Loucy (cell line): ENCODE measurements around the gene HSBP1L1.

Source experiments
- H2AFZ ChIP-seq: fragments of 200-600 bp; sonication (generic); 2 replicates; pipeline ENCODE4 v1.6.0; 2016; ENCODE audit warnings: antibody characterized with exemption, mild to moderate bottlenecking, low read length, moderate library complexity
- H3F3A ChIP-seq: fragments of 200-600 bp; 2 replicates; pipeline ENCODE4 v1.6.0; 2016; ENCODE audit warnings: antibody characterized with exemption, low read depth, mild to moderate bottlenecking
- H3K27me3 ChIP-seq: fragments of 200-600 bp; sonication (generic); 2 replicates; pipeline ENCODE4 v1.6.1; 2014; ENCODE audit warnings: low read length, mild to moderate bottlenecking; ENCODE audit not compliant: insufficient read depth, poor library complexity, severe bottlenecking
- H3K36me3 ChIP-seq: fragments of 200-600 bp; sonication (generic); 2 replicates; pipeline ENCODE4 v1.6.1; 2016; ENCODE audit warnings: low read length; ENCODE audit not compliant: insufficient read depth
- H3K4me1 ChIP-seq: fragments of 200-600 bp; sonication (generic); 2 replicates; pipeline ENCODE4 v1.5.1; 2014; ENCODE audit warnings: low read length, mild to moderate bottlenecking; ENCODE audit not compliant: insufficient read depth, poor library complexity, severe bottlenecking
- H3K4me2 ChIP-seq: fragments of 200-600 bp; sonication (generic); 2 replicates; pipeline ENCODE4 v1.6.0; 2014; ENCODE audit warnings: antibody characterized with exemption, low read length, low read depth, mild to moderate bottlenecking; ENCODE audit not compliant: poor library complexity, severe bottlenecking
- H3K4me3 ChIP-seq: fragments of 200-600 bp; sonication (generic); 2 replicates; pipeline ENCODE4 v1.5.1; 2014; ENCODE audit warnings: low read length, mild to moderate bottlenecking, mixed read lengths; ENCODE audit not compliant: poor library complexity, severe bottlenecking
- H3K79me2 ChIP-seq: fragments of 200-600 bp; sonication (generic); 2 replicates; pipeline ENCODE4 v1.6.1; 2014; ENCODE audit warnings: low read length; ENCODE audit not compliant: insufficient read depth
- H3K9ac ChIP-seq: fragments of 200-600 bp; sonication (generic); 2 replicates; pipeline ENCODE4 v1.6.0; 2014; ENCODE audit warnings: mild to moderate bottlenecking, low read depth, low read length, moderate library complexity; ENCODE audit not compliant: poor library complexity, severe bottlenecking
- H3K9me2 ChIP-seq: fragments of 200-600 bp; sonication (generic); replicated peaks from 2 replicates; pipeline ENCODE4 v1.6.1; 2016; ENCODE audit warnings: low read depth, low read length, mixed read lengths
- H3K9me3 ChIP-seq: fragments of 200-600 bp; sonication (generic); 2 replicates; pipeline ENCODE4 v1.6.1; 2014; ENCODE audit warnings: mild to moderate bottlenecking, antibody characterized with exemption, low read length, low read depth; ENCODE audit not compliant: insufficient read depth
- H4K20me1 ChIP-seq: fragments of 200-600 bp; sonication (generic); 2 replicates; pipeline ENCODE4 v1.6.0; 2014; ENCODE audit warnings: antibody characterized with exemption, low read length, mild to moderate bottlenecking; ENCODE audit not compliant: insufficient read depth, poor library complexity, severe bottlenecking
- CTCF ChIP-seq: fragments of 200-600 bp; sonication (generic); conservative IDR thresholded peaks from 2 replicates; pipeline ENCODE4 v1.5.1; 2014; ENCODE audit warnings: mild to moderate bottlenecking, antibody characterized with exemption, low read length
- EZH2phosphoT487 ChIP-seq: fragments of 200-600 bp; IDR thresholded peaks from 2 replicates; pipeline ENCODE4 v1.6.1; 2018; ENCODE audit warnings: antibody characterized with exemption, mild to moderate bottlenecking, moderate library complexity, borderline replicate concordance

The HSBP1L1 gene

GRCh38 chr18:79939096-79939495 is 25.3 kb upstream of the HSBP1L1 start:
- TF ChIP-seq EZH2phosphoT487 (no peak), CTCF (no peak)
- Histone ChIP-seq H3K9me3 (no peaks in the 10 kb centered on the region), H3K4me3 (no peak overlapping the region), H3K9me2 (no peaks in the 10 kb centered on the region), H3K4me2 (no peak overlapping the region), H3K9ac (no peak overlapping the region), H3F3A (no peaks in the 10 kb centered on the region), H4K20me1 (no peaks in the 10 kb centered on the region), H2AFZ (no peak overlapping the region), H3K27me3 (no peaks in the 10 kb centered on the region), H3K4me1 (no peaks in the 10 kb centered on the region), H3K79me2 (peaks cover 44% of the 10 kb centered on the region; the same call in 1 of the 2 replicates), H3K36me3 (peaks cover 46% of the 10 kb centered on the region; the same call in 1 of the 2 replicates)

DNA sequence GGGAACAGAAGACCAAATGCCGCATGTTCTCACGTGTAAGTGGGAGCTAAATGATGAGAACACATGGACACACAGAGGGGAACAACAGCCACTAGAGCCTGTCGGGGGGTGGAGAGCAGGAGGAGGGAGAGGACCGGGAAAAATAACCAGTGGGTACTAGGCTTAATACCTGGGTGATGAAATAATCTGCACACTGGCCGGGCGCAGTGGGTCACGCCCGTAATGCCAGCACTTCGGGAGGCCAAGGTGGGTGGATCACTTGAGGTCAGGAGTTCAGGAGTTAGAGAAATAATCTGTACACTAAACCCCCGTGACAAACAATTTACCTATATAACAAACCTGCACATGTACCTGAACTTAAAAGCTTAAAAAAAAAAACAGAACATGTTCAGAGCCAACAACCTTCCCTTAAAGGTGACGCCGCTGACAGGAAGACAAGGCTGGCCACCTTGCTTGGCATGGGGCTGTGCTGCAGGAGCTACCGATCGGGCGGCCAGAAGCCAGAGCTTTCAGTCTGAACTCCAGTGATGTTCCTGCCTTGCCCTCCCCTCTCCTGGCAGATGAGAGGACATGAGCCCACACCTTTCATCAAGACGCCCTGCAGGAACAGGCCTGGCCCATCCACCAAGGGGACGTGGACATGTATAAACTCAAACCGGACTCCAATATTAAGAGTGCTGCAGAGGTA is 24.2 kb upstream of the HSBP1L1 start:
- Histone ChIP-seq H3K9ac (no peak overlapping the region), H3K9me3 (no peaks in the 10 kb centered on the region), H3K36me3 (peaks cover 36% of the 10 kb centered on the region; the same call in 1 of the 2 replicates), H2AFZ (no peak overlapping the region), H3K4me1 (peaks cover 12% of the 10 kb centered on the region), H3K79me2 (peaks cover 47% of the 10 kb centered on the region), H3K27me3 (no peaks in the 10 kb centered on the region), H3K9me2 (no peaks in the 10 kb centered on the region), H3K4me3 (no peak overlapping the region), H3F3A (no peaks in the 10 kb centered on the region), H3K4me2 (no peak overlapping the region), H4K20me1 (peaks cover 10% of the 10 kb centered on the region)
- TF ChIP-seq EZH2phosphoT487 (no peak), CTCF (no peak)

GRCh38 chr18:79940814-79941472 is 23.5 kb upstream of the HSBP1L1 start:
- H3K4me3 ChIP-seq = no peak overlapping the region
- H3K4me2 ChIP-seq = no peak overlapping the region
- H2AFZ ChIP-seq = no peak overlapping the region
- no peak for TF ChIP-seq EZH2phosphoT487
- TF ChIP-seq CTCF = no peak
- H3K9me3 ChIP-seq = no peaks in the 10 kb centered on the region
- H3K9me2 ChIP-seq = no peaks in the 10 kb centered on the region
- H3K36me3 ChIP-seq = peaks cover 32% of the 10 kb centered on the region; the same call in 1 of the 2 replicates
- no peak overlapping the region for H3K9ac ChIP-seq
- H4K20me1 ChIP-seq = peaks cover 13% of the 10 kb centered on the region
- H3K79me2 ChIP-seq = peaks cover 50% of the 10 kb centered on the region
- H3K27me3 ChIP-seq = no peaks in the 10 kb centered on the region
- peaks cover 14% of the 10 kb centered on the region for H3K4me1 ChIP-seq
- H3F3A ChIP-seq = no peaks in the 10 kb centered on the region
